ENCODE data around the gene CACNG4. TPM values are rescaled to one million over a fixed set of nuclear protein-coding genes. Genes with fewer than 3 reads are reported as not detected.

The CACNG4 gene
- total RNA-seq, 1 donor from 2014 or later, result 0.34 TPM

DNA sequence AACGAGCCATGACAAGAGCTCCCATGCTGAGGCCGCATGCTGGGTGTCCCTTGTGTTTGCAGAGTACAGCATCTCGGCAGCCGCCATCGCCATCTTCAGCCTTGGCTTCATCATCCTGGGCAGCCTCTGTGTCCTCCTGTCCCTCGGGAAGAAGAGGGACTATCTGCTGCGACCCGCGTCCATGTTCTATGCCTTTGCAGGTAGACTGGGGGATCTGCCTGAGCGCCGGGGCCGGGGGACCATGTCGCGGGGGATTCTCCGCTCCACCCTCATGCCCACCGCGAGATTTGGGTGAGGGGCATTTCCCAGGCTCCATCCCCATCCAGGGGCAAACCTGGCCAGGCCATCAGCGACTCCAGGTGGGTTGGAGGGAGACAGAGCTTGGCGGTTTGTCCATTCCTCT, 90.5 kb downstream of the CACNG4 start:
- Mint-ChIP-seq H3K4me1 (peaks cover 5% of the 10 kb centered on the region), H3K9me3 (no peaks in the 10 kb centered on the region), H3K4me3 (no peak overlapping the region), H3K27ac (peak overlapping the region; percentile 59), H3K36me3 (no peaks in the 10 kb centered on the region), H3K27me3 (ENCODE audit: insufficient read depth, low read depth) (peaks cover 7% of the 10 kb centered on the region)
- no peak overlapping the region for H3K4me3 ChIP-seq
- H2AFZ ChIP-seq (replicated peaks), result no peak overlapping the region
- no peak for DNase-seq (ENCODE audit: low spot score)
- no peaks in the 10 kb centered on the region for H3K27me3 ChIP-seq
- H3F3A ChIP-seq (ENCODE audit: low read depth), result no peaks in the 10 kb centered on the region
- H3K9me3 ChIP-seq (ENCODE audit: low read depth), result no peaks in the 10 kb centered on the region
- no peaks in the 10 kb centered on the region for H3K79me2 ChIP-seq (ENCODE audit: low read depth)
- no peak for TF ChIP-seq EZH2phosphoT487 (IDR thresholded peaks at IDR 0.05)
- no peak for TF ChIP-seq CTCF (IDR thresholded peaks at IDR 0.05)
- TF ChIP-seq EZH2 (IDR thresholded peaks at IDR 0.05), result no peak
- H3K9ac ChIP-seq, result no peak overlapping the region
- no peaks in the 10 kb centered on the region for H3K36me3 ChIP-seq
- H3K27ac ChIP-seq, result no peak overlapping the region
- H3K4me1 ChIP-seq, result no peaks in the 10 kb centered on the region
- no peak overlapping the region for H3K4me2 ChIP-seq
- no peaks in the 10 kb centered on the region for H4K20me1 ChIP-seq (ENCODE audit: low read depth)

DNA sequence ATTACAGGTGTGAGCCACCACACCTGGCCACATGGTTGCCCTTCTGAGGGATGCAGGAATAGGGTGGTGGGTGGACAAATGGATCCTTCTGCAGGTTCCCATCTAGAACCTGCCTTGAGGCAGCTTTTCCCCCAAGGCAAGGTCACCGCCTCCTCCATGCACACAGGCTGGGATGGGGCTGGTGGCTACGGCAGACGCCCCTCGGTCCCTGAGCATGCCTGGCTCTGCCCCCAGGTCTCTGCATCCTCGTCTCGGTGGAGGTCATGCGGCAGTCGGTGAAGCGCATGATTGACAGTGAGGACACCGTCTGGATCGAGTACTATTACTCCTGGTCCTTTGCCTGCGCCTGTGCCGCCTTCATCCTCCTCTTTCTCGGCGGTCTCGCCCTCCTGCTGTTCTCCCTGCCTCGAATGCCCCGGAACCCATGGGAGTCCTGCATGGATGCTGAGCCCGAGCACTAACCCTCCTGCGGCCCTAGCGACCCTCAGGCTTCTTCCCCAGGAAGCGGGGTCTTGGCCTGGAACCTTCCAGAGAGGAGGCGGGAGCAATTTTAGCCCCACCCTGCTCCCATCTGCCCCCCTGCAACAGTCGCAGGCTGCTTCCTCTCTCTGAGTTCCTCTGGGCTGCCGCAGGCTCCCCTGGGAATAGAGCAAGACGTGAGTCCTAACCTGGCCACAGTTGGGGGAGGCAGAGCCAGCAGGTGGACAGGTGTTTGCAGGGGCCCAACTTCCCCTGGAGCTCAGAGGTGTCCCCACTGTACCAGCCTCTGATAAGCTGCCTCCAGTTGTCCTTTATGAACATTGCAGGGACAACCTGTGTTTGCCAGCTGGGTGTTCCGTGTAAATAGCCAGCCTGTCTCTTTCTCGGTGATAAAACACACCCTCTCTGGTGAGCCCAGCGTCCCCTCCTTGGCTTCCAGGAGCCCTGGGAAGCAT, 91.6 kb downstream of the CACNG4 start:
- no peaks in the 10 kb centered on the region for H3F3A ChIP-seq (ENCODE audit: low read depth)
- no peak for DNase-seq (ENCODE audit: low spot score)
- H3K4me3 ChIP-seq, result no peak overlapping the region
- Mint-ChIP-seq H3K4me3 (no peak overlapping the region), H3K36me3 (no peaks in the 10 kb centered on the region), H3K27ac (no peak overlapping the region), H3K27me3 (ENCODE audit: insufficient read depth, low read depth) (peaks cover 6% of the 10 kb centered on the region), H3K9me3 (no peaks in the 10 kb centered on the region), H3K4me1 (peaks cover 5% of the 10 kb centered on the region)
- H3K9me3 ChIP-seq (ENCODE audit: low read depth), result no peaks in the 10 kb centered on the region
- no peak overlapping the region for H2AFZ ChIP-seq (replicated peaks)
- no peaks in the 10 kb centered on the region for H4K20me1 ChIP-seq (ENCODE audit: low read depth)
- no peak for TF ChIP-seq CTCF (IDR thresholded peaks at IDR 0.05)
- H3K4me2 ChIP-seq, result no peak overlapping the region
- H3K9ac ChIP-seq, result no peak overlapping the region
- no peaks in the 10 kb centered on the region for H3K4me1 ChIP-seq
- no peak overlapping the region for H3K27ac ChIP-seq
- no peaks in the 10 kb centered on the region for H3K36me3 ChIP-seq
- no peaks in the 10 kb centered on the region for H3K27me3 ChIP-seq
- no peaks in the 10 kb centered on the region for H3K79me2 ChIP-seq (ENCODE audit: low read depth)

GRCh38 chr17:67056746-67057490, 92.4 kb downstream of the CACNG4 start:
- no peak overlapping the region for H3K9ac ChIP-seq
- Mint-ChIP-seq H3K4me1 (peaks cover 5% of the 10 kb centered on the region), H3K9me3 (no peaks in the 10 kb centered on the region), H3K36me3 (no peaks in the 10 kb centered on the region), H3K27ac (no peak overlapping the region), H3K27me3 (ENCODE audit: insufficient read depth, low read depth) (peaks cover 6% of the 10 kb centered on the region), H3K4me3 (no peak overlapping the region)
- no peaks in the 10 kb centered on the region for H3K27me3 ChIP-seq
- no peak overlapping the region for H2AFZ ChIP-seq (replicated peaks)
- no peak for TF ChIP-seq CTCF (IDR thresholded peaks at IDR 0.05)
- no peak for TF ChIP-seq EZH2phosphoT487 (IDR thresholded peaks at IDR 0.05)
- no peak for TF ChIP-seq EZH2 (IDR thresholded peaks at IDR 0.05)
- no peaks in the 10 kb centered on the region for H3K4me1 ChIP-seq
- H3K4me2 ChIP-seq, result no peak overlapping the region
- no peaks in the 10 kb centered on the region for H3K9me3 ChIP-seq (ENCODE audit: low read depth)
- H3F3A ChIP-seq (ENCODE audit: low read depth), result no peaks in the 10 kb centered on the region
- no peak overlapping the region for H3K4me3 ChIP-seq
- H4K20me1 ChIP-seq (ENCODE audit: low read depth), result no peaks in the 10 kb centered on the region
- H3K36me3 ChIP-seq, result no peaks in the 10 kb centered on the region
- no peak for DNase-seq (ENCODE audit: low spot score)
- no peaks in the 10 kb centered on the region for H3K79me2 ChIP-seq (ENCODE audit: low read depth)
- H3K27ac ChIP-seq, result no peak overlapping the region
